ENCODE measurements around the gene MEFV.

MEFV gene

DNA sequence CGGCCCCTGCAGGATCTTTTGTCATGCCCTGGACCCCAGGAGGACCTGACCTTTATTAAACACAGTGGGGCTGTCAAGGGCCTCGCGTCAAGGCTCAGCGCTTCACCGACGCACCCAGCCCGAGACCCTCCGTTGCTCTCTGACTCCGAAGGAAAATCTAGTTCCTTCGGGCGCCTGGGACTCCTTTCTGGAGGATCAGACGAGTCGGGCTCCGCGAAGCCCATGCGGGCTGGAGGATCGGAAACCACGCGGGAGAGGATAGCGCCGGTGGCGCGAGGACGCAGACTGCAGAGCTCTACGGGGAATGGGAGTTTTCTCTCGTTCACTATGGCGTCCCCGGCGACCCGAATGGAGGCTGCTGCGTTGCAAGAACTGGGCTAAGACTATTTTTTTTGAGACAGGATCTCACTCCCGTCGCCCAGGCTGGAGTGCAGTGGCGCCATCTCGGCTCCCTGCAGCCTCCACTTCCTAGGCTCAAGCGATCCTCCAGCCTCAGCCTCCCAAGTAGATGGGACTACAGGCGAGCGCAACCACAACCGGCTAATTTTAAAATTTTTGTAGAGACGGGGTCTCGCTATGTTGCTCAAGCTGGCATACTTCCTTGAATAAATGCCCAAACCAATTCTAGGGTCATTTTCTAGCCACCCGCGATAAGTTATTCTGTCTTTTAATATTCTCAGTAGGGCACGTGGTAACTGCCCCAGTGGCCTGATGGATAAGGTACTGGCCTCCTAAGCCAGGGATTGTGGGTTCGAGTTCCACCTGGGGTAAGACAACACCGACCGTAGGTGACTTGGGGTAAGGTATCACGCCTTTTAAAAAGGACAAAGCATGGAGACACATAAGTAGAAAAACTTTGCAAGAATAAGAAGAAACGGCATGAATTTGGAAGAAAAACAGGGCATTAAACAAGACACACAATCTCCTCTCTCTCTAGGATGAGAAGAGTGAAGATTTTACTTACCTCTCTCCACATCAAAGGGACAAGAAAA is 62.9 kb downstream of the MEFV start:
- no peak overlapping the region for H3K4me3 ChIP-seq (ENCODE audit: severe bottlenecking)
- no peaks in the 10 kb centered on the region for H3K27me3 ChIP-seq (ENCODE audit: insufficient read depth, poor library complexity, severe bottlenecking)
- DNase-seq (ENCODE audit: low spot score) (no peak), ATAC-seq (ENCODE audit: low read depth) (no peak)
- H3K4me1 ChIP-seq (ENCODE audit: insufficient read depth, poor library complexity, severe bottlenecking) = no peaks in the 10 kb centered on the region
- H3K36me3 ChIP-seq (ENCODE audit: low read depth) = no peaks in the 10 kb centered on the region
- no peaks in the 10 kb centered on the region for H3K9me3 ChIP-seq (ENCODE audit: severe bottlenecking)
- TF ChIP-seq, protein P1, sequence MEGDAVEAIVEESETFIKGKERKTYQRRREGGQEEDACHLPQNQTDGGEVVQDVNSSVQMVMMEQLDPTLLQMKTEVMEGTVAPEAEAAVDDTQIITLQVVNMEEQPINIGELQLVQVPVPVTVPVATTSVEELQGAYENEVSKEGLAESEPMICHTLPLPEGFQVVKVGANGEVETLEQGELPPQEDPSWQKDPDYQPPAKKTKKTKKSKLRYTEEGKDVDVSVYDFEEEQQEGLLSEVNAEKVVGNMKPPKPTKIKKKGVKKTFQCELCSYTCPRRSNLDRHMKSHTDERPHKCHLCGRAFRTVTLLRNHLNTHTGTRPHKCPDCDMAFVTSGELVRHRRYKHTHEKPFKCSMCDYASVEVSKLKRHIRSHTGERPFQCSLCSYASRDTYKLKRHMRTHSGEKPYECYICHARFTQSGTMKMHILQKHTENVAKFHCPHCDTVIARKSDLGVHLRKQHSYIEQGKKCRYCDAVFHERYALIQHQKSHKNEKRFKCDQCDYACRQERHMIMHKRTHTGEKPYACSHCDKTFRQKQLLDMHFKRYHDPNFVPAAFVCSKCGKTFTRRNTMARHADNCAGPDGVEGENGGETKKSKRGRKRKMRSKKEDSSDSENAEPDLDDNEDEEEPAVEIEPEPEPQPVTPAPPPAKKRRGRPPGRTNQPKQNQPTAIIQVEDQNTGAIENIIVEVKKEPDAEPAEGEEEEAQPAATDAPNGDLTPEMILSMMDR (IDR thresholded peaks at IDR 0.05; ENCODE audit: poor library complexity, severe bottlenecking) = no peak
- H3K27ac ChIP-seq (ENCODE audit: poor library complexity, severe bottlenecking) = no peak overlapping the region

DNA sequence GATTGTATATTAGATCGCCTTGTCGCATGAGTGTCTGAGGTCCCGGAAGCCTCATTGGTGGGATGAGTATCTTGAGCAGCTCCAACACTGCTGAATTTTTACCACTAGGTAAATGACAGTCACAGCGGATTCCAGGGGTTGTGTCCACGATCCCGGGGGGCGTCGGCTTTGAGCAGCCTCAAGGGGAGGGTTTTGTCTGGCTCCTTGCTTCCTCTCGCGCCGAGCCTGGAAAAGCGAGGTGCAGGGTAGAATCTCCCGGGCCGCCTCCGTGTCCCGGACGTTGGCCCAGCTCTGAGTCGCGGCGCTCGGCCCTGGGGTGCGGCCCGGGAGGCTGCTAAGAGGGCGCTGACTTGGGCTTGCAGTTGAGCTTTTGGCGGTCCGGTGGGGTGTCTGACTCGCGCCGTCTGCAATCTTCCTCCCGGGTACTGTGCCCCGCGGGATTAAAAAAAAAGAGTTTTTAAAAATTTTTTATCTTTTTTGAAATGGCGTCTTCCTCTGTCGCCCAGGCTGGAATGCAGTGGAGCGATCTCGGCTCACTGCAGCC is 63.9 kb downstream of the MEFV start:
- no peaks in the 10 kb centered on the region for H3K27me3 ChIP-seq (ENCODE audit: insufficient read depth, poor library complexity, severe bottlenecking)
- H3K4me1 ChIP-seq (ENCODE audit: insufficient read depth, poor library complexity, severe bottlenecking) = no peaks in the 10 kb centered on the region
- H3K9me3 ChIP-seq (ENCODE audit: severe bottlenecking) = no peaks in the 10 kb centered on the region
- TF ChIP-seq, protein P1 (IDR thresholded peaks at IDR 0.05; ENCODE audit: poor library complexity, severe bottlenecking) = no peak
- H3K36me3 ChIP-seq (ENCODE audit: low read depth) = no peaks in the 10 kb centered on the region
- H3K4me3 ChIP-seq (ENCODE audit: severe bottlenecking) = no peak overlapping the region
- DNase-seq (ENCODE audit: low spot score) (no peak), ATAC-seq (ENCODE audit: low read depth) (no peak)
- H3K27ac ChIP-seq (ENCODE audit: poor library complexity, severe bottlenecking) = no peak overlapping the region

Measured in RWPE2 (cell line).